Effector CD8-positive, alpha-beta T cell (primary cell): ENCODE measurements around the gene RPL27.
"Not testable (repeated sequence)": the region's sequence is repeated elsewhere in the genome, so short reads cannot be mapped to it uniquely, and the experiment has no call there.

Experiments used
- DNase-seq: peaks from one replicate; lab custom pipeline; 2025; lab: John Stamatoyannopoulos, UW
- total RNA-seq, 4 experiments: gene quantifications; one replicate each; lab custom pipeline; 2026; lab: John Stamatoyannopoulos, UW

The RPL27 gene
- total RNA-seq = 290 to 716 (median 464) reads per million in 4 experiments

DNA sequence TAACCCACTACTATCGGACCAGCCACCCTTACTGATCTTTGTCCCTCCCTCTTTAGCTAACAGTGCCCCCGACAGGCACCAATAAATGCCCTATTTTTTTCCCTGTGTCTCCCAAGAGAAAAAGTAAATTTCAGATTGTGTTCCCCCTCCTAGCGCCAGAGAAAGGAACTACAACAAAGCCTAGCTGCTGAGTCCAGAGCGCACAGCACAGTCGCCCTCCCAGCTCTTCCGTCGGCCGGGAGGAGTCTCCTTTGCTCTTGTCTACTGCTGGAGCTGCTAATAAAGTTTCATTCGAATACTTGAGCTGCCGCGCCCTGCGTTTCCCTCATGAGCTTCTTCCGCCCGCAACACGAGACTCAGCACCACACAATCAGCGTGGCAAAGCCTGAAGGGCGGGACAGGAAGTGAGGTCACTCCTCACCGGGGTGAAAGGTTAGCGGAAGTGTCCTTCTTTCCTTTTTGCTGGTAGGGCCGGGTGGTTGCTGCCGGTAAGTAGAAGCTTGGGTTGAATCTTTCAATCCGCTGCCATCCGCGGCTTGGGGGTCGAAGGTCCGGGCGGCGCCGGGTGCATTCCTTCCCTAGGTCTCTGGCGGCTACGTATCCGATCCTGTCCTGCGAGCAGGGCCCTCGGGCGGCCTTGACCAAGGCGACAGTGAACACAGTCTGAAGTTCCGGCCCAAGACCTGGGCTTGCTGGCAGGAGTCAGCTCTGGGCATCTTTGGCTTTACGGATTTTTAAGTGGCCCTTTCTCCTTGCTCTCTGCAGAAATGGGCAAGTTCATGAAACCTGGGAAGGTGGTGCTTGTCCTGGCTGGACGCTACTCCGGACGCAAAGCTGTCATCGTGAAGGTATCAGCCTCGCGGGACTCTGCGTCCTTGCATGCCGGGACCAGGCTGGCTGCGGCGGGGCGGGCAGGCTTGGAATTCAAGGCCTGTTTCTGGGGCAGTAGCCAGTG, at the start of gene RPL27:
Gene RPL27 (plus strand): TSS at position 436 of the 955 bp plus-strand sequence. CDS start 332 bp downstream, at position 768.
- peak; percentile 95 for DNase-seq

DNA sequence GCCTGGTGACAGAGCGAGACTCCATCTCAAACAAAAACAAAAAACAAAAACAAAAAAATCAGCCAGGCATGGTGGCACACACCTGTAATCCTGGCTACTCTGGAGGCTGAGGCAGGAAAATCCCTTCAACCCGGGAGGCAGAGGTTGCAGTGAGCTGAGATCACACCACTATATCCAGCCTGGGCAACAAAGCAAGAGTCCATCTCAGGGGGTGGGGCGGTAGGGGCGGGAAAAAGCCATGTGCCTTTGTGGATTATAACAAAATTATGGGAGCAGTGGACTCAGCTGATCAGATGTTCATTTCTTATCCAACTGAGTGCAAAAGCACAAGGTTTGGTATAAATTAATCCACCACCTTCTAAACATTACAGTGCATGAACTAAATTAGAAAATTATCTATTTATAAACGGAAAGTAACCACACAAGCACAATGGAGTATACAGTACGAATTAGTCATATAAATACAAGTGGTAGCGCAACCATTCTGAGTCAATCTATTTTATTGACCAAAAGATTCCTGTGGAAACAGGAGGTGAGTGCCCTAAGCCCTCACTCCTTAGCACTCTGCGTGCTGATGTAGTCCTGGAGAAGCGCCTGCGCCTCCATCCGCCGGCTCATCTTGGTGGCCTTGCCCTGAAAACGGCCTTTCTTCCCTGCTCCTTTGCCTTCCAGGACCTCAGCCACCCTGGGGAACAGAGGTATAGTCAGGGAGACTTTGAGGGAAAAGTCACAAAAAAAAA, 48.0 kb upstream of the RPL27 start:
- DNase-seq = no peak

- DNase-seq = no peak
Measured at GRCh38 chr17:42953669-42954068, 44.5 kb upstream of the RPL27 start.

DNA sequence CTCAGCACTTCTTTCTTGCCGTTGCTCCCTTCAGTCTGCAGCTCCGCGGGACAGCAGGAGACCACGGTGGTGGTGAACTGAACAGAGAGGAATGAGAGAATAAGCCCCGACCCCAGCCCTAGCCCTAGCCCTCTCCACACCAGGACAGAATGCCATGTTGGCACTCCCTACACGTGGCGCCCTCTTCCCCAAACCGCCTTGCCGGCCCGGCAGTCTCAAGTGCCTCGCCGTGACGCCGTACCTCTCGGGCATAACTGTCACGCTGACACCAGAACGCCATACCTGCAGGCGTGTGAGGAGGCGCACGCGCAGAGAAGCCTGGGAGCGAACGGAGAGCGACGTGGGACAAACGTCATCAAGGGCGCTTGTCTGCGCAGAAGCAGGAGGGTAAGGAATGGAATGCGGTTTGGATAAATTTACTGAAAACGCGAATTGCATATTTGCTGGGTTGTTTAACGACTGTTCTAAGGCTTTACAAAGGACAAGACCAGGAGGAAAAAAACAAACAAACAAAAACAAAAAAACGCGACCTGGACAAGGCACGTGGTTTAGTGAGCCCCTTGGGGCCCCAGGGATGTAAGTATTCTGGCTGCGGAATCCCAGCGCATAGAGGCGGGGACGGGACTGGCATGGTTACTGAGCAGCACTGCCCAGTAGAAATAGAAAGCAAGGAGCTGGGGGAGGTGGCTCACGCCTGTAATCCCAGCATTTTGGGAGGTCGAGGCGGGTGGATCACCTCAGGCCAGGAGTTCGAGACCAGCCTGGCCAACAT, 33.9 kb upstream of the RPL27 start, which contains the start of gene AARSD1:
Gene AARSD1 (minus strand): TSS at position 294 of the 772 bp plus-strand sequence. CDS start 14 bp downstream, at position 280.
- peak; percentile 84 for DNase-seq

GRCh38 chr17:42967925-42968324, 30.3 kb upstream of the RPL27 start:
- no peak for DNase-seq

- no peak for DNase-seq
Measured at GRCh38 chr17:42969001-42969581, 29.1 kb upstream of the RPL27 start.

GRCh38 chr17:42971589-42971988, 26.6 kb upstream of the RPL27 start:
- DNase-seq = no peak

- not testable (repeated sequence) for DNase-seq
Measured at GRCh38 chr17:42973323-42973722, 24.9 kb upstream of the RPL27 start.

DNA sequence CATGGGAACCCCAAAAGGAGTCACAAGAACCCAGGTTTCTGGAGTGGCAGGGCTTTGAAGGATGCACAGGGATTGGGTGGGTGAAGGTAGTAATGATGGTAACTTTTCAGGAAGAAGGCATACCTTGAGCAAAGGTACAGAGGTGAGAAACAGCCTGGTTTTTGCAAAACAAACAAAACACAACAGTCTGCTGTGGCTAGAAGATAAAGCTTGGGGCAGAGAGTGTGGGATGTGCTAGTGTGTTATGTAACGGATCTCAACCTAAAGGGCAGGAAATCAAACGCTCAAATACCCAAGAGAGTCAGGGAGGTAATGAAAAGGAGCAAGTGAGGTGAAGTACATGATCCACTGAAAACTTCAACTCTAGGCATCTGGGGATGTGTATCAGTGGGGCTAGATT, 23.0 kb upstream of the RPL27 start:
- no peak for DNase-seq

- DNase-seq = not testable (repeated sequence)
Measured at GRCh38 chr17:42975701-42976100, 22.5 kb upstream of the RPL27 start.

GRCh38 chr17:42979511-42980273, 18.5 kb upstream of the RPL27 start, which contains the start of gene PTGES3L:
Gene PTGES3L, minus strand, starts transcription at chr17:42980080. Its CDS starts 27 bp downstream, at chr17:42980053.
- DNase-seq = peak; percentile 26

GRCh38 chr17:42980274-42980765, 17.9 kb upstream of the RPL27 start, which contains the start of gene RUNDC1:
Gene RUNDC1, plus strand, starts transcription at chr17:42980565. Its CDS starts 12 bp downstream, at chr17:42980577.
- DNase-seq = peak; percentile 87

DNA sequence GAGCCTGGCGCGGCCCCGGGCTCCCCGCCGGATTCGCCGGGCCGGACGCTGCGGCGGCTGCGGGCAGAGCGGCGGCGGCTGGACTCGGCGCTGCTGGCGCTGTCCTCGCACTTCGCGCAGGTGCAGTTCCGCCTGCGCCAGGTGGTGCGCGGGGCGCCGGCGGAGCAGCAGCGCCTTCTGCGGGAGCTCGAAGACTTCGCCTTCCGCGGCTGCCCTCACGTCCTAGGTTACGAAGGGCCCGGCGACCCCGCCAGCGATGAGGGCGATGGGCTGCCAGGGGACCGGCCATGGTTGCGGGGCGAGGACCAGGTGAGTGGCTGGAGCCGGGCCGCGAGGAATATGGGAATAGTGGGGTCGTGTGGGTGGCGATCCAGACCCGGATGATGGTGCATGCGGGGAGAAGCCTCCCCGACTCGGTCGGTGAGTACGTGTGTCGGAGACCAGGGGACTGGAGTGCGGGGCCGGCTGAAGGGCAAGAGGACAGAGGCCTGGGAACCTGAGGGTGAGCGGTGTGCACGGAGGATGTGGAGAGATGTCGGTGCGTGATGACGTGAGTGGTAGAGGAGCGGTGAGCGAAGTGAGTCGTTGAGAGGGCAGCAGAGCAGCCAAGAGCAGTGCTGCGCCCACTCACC, 17.3 kb upstream of the RPL27 start:
- DNase-seq = peak; percentile 31

DNA sequence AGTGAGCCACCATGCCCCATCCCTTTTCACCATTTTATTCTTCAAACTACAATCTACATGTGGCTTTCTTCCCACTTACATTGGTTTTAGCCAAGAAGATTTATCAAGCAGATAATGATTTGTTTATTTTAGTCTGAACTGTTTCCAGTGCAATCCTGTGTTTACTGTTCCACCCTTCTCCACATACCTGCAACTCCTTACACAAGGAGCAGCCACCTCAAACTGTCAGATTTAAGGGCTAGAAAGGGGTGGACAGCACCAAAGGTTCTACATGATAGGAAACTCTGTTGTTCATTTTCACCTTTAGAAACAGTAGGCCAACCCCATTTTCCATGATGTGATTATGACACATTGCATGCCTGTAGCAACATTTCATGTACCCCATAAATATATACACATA, 16.0 kb upstream of the RPL27 start:
- no peak for DNase-seq

DNA sequence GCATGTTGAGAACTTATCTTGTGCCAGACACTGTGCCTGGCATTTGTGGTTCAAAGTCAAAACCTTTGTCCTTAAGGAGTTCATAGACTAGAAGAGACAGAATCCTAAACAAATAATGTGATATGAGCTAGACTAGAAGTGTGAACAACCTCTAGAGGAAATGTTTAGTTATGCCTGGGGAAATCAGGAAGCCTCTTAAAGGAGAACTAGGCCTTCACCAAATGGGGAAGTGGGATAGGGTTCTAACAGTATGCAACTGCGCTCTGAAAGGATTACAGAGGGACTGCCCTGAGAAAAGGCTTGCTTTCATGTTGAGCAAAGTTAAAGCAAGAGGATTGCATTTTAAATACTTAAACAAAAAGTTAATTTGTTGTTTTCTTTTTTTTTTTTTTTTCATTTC, 13.0 kb upstream of the RPL27 start:
- no peak for DNase-seq

DNA sequence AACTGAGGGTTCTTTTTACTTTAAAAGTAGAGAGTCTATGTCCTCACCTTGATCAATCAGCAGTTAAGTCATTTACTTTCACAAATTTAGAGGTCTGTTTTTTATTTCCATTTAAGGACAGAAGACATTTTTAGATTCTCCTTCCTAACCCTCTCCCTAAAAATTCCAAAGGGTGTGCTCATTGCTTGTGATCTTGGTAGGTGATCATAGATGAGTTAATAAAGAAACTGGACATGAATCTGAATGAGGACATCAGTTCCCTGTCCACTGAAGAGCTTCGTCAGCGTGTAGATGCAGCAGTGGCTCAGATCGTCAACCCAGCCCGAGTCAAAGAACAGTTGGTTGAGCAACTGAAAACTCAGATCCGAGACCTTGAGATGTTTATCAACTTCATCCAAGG, 9.1 kb upstream of the RPL27 start:
- DNase-seq = no peak

DNA sequence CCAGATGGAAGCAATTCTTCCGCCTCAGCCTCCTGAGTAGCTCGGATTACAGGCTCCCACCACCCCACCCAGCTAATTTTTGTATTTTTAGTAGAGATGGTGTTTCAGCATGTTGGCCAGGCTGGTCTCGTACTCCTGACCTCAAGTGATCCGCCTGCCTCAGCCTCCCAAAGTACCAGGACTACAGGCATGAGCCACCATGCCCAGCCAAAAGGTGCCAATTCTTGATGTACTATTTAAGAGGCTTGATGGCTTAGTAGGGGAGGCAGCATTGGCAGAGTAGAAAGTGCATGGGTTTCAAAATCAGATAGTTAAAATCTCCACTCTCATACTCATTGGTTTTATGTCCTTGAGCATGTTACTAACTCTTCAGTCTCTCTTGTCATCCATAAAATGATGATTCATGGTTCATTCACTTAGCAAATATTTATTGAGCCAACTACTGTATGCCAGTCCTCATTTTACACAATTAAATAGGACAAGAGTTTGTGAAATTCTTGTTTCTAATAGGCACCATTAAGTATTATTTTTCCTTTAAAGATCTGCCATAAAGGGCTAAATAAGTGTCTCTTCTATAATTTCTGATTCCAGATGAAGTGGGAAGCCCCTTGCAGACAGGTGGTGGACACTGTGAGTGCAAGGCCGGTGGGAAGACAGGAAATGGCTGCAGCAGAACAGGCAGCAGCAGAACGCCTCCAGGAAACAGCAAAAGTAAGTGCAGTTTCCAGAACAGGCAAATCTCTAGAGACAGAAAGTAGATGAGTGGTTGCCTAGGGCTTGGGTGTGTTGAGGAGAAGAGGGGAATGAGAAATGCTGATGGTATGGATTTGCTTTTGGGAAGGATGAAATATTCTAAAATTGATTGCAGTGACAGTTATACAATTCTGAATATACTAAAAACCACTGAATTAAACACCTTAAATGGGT, 8.2 kb upstream of the RPL27 start:
- no peak for DNase-seq

- DNase-seq = no peak
Measured at GRCh38 chr17:42991471-42991870, 6.7 kb upstream of the RPL27 start.

DNA sequence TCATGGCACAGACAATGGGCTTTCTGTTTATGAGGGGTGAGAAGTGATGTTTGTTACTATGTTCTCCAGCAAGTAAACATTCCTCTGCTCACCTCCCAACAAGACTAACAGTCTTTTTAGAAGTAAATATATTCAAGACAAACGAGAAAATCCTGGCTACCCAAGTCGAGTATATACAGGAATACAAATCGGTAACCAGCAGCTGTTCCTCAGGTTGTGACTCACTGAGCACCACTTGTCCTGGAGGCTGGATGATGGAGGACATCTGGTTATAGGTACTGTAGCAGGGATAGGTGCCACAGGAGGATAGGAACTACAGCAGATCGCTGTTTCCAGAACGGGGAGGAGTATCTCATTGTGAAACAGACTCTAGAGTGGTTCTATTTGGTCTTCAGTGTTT, 5.3 kb upstream of the RPL27 start:
- DNase-seq = no peak
